COR-L47 (cell line): ENCODE measurements around the gene KSR1.
A peak's percentile ranks its signal among the peaks of the same experiment; 100 is the strongest.
"Not testable (repeated sequence)": the region's sequence is repeated elsewhere in the genome, so short reads cannot be mapped to it uniquely, and the experiment has no call there.

Source experiments
- DNase-seq: peaks from one replicate; lab custom pipeline; 2025; lab: John Stamatoyannopoulos, UW

The KSR1 gene

DNA sequence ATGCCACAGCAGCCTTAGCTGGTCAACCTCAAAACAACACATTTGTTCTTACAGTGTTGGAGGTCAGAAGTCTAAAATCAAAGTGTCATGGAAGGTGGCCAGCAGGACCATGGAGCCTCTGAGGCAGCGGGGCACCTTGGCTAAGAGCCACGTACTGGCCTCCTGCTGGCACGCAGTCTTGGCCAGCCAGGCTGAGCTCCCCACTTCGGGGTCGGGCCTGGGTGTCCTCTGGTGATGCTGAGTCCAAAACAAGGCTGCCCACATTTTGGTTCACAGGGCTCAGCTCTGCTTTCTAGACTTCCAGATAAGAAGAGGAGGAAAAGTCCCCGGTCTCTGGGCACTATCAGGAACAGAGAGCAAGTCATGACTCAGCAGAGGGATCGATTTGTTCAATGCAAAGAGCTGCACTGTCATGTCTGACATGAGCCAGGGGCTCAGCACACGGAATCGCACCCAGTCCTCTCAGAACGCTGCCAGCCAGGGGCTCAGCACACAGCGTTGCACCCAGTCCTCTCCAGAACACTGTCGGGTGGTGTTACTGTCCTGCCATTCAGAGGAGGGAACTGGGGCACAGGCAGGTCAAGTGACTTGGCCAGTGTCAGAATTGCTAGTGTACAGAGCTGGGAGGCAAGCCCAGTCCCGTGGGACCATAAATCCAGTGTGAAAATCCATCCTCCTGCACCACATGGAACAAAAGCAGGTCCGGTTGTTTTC lies 177.2 kb downstream of the KSR1 start:
- DNase-seq: no peak

DNA sequence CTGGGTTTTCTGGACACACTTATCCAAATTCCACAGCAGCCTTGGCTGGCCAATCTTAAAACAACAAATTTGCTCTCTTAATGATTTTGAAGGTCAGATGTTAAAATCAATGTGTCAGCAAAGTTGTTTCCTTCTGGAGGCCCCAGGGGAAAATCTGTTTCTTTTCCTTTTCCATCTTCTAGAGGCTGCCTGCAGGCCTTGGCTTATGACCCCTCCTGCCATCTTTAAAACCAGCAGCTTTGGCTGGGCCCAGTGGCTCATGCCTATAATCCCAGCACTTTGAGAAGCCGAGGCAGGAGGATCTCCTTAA lies 177.7 kb downstream of the KSR1 start:
- DNase-seq: no peak

DNA sequence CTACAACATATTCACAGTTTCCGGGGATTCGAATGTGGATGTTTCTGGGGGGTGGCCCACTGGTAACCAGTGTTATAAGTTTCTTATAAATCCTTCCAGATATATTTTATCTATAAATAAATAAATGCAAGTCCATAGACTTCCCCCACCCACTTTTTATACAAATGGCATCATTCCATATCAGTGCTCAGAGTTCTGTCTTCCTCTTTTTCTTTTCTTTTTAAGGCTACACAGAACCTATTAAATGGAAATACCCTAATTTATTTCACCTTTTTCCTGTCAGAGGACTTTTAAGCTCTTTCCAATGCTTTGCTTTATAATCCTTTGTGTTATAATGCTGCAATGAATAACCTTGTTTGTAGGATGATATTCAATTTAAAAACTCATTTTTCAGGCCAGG lies 178.5 kb downstream of the KSR1 start:
- DNase-seq: no peak

DNA sequence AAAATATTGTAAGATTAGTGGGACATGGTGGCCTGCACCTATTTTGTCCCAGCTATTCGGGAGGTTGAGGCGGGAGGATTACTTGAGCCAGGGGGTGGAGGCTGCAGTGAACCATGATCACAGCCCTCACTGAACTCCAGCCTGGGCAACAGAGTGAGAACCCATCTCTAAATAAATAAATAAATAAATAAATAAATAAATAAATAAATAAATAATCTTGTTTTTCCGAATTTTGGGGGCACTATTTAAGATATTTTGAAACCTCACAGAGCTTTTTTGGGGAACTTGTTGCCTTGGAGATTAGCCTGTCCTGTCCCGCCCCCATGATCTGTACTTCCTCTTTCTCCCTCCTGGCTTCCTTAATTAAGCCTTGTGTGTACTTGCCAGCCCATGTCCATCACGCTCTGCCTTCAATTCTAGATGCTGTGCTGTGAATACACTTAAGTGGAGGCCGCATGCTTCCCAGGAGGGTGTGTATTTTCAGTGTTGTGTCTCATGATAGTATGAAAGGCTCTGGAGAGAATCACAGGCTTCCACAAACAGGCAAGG lies 179.1 kb downstream of the KSR1 start:
- no peak for DNase-seq

DNA sequence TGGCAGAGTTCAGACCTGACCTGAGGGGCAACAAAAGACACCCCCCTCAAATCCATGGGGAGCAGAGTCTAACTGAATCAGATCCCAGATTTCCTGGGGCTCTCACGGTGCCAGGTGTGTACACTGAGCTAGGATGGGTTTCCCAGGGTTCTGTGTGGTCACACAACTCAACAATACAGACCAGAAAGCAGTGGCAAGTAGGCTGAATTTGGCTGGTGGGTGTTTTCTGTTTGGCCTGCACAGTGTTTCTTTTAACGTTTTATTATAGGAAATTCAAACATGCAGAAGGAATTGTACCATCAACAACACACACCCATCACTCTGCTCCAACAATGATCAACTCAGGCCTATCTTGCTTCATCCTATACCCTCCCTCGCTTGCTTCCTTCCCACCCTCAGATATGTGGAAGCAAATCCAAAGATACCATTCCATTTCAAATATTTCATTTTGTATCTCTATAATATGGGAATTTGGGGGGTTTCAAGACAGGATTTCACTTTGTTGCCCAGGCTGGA lies 179.8 kb downstream of the KSR1 start:
- not testable (repeated sequence) for DNase-seq

DNA sequence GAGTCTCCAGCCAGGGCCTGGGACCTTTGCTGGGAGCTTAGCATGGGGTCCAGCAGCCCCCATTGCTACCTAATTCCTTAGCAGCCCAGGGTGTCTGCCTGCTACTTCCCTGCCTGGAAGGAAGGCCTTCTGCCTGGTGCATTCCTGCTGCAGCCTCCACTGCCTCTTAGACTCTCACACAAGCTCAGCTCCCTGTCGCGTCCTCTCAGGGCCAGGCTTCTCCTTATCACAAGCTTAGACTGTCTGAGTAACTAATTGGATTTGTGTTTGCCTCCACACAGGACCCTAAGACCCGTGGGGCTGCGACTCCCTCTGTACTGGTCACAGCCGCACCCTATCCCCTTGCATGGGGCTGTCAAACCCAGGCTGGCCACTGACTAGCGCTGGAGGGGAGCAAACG lies 181.6 kb downstream of the KSR1 start:
- not testable (repeated sequence) for DNase-seq

DNA sequence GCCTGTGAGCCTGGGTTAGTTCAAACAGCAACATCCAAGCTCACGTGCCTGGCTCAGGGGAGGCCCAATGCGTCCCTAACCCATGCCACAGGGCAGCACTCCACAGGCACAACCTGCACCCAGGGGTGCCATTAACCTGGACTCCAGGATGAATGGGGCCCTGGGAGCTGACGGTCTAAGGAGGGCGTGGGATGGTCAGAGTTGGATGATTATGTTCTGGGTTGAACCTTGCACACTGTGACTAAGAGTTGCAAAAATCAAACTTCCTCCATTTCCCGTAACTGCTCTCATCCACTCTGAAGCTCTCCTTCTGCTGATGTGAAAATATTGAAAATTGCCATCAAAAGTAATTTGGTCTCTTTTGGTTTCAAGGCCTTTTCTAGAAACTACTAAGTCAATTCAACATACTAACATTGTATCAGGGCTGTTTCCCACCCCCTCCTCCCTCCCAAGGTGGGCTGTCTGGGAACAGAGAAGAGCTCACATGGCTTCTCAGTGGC lies 182.2 kb downstream of the KSR1 start:
- not testable (repeated sequence) for DNase-seq

DNA sequence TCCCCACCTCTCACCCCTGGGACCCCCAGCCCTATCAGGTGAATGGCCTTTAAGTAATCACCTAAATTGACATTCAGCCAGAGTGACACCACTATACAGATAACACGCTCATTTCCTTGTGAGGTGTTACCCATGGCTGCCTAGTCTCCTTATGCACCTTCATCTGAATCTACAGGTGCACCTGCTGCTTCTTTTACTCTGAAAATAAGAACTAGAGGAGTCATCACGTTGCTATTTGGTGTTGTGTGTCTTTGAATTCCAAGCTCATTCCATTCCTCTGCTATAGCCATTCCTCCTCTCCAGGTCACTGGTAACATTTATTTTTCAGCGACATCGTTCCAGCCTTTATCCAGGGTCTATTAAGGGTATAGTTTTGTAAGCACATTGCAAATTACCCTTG lies 184.5 kb downstream of the KSR1 start:
- DNase-seq: no peak

DNA sequence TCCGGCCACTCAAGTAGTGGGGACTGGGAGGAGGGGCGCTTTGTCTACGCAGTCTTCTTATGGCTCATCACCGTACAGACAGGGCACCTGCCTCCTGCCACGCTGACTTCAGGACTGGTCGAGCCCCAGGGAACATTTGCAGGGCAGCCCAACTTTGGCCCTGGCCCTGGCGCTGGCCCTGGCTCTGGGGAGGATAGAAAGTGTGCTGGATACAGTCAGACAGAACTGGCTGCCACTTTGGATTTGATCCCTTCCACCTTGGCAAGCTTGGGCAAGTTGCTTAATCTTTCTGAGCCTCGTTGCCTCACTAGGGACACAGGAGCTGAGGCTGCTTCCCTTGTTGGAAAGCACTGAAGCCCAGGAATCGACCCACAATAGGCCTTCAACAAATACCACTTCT lies 188.3 kb downstream of the KSR1 start:
- DNase-seq: no peak

DNA sequence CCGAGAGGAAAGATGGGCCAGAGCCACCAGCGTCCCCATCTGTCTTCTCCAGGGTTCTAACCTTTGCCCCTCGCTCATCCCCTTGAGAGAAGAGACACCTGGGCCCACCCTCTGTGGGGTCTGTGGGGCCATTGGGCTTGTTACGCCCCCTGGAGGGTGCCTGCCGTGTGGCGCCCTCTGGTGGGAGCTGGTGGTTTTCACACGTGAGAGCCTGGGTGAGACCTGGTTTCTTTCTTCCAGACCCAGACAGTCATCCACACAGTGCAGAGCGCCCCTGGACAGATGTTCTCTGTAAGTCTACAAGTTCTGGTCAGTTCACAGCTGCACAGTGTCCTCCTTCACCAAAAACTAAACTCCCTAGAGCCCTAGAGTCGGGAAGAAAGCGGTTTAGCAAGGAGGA lies 189.4 kb downstream of the KSR1 start:
- DNase-seq: not testable (repeated sequence)

DNA sequence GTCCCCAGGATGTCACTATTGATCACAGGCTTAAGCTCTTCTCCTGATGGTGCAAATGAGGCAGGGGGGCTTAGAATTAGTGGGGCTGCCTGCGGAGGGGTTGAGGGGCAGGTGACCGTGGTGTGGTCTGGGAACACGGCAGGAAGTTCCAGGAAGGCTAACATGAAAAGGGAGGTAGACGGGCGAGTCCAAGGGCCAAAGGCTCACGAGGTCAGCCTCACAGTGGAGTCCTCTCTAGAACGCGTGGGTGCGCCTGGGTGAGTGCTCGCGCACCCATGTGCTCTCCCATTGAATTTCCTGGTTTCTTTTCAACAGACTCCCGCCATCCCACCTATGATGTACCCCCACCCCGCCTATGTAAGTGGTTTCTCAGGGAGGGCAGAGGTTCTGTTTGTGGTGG lies 190.0 kb downstream of the KSR1 start:
- DNase-seq: no peak

DNA sequence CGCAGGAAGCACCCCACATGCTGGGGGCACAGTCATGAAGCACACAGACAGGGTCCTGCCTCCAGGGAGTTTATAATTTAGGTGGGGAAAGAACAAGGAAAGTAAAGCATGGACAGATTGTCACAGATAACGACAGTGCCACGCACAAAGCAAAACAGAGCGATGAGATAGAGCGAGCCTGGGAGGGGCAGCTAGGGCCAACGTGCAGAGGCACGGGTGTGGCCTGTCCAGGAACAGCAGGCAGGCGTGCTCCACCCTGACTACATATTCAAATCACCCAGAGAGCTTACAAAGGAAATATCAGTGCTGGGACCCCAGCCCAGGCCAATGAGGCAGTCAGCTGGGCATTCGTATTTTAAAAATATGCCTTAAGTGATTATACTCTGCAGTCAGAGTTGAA lies 191.5 kb downstream of the KSR1 start:
- DNase-seq: no peak

DNA sequence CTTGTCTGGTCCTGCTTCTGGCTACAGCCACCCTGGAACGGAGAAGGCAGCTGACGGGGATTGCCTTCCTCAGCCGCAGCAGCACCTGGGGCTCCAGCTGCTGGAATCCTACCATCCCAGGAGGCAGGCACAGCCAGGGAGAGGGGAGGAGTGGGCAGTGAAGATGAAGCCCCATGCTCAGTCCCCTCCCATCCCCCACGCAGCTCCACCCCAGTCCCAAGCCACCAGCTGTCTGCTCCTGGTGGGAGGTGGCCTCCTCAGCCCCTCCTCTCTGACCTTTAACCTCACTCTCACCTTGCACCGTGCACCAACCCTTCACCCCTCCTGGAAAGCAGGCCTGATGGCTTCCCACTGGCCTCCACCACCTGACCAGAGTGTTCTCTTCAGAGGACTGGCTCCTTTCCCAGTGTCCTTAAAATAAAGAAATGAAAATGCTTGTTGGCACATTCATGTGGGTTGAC lies 192.9 kb downstream of the KSR1 start:
- DNase-seq: not testable (repeated sequence)

DNA sequence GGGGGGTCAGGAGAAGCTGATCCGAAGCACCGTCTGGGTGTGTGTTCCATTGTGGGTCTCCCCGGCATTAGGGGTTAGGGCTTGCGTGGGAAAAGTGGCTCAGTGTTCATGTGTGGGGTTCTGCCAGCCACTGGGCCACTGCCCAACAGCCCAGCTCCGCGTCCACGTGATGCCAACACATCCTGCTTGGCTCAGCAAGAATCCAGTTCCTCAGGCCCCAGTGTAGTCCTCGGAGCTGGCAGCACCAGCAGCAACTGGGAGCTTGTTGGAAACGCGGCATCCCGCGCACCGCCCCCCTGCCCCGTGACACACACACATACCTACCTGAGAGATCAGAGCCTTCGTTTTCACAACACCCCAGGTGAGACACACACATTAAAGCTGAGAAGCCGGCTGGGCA lies 193.7 kb downstream of the KSR1 start:
- no peak for DNase-seq

DNA sequence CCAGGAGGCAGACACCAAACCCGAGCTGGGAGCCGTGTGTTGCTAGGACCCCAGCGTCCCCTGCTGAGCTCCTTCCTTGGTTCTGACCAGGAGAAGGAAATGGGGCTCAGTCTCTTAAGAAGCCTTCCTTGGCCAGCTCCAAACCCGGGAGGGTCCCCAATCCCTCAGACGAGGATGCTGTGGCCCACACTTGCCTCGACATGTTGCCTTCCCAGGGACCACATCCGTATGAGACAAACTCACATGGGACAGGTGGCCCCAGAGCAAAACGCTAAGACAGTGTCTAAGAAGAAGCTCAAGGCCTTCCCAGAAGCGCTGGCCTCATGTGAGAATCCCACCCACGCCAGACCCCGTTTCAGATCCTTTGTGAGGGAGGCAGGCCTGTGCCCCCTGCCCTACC lies 194.6 kb downstream of the KSR1 start:
- DNase-seq: no peak

DNA sequence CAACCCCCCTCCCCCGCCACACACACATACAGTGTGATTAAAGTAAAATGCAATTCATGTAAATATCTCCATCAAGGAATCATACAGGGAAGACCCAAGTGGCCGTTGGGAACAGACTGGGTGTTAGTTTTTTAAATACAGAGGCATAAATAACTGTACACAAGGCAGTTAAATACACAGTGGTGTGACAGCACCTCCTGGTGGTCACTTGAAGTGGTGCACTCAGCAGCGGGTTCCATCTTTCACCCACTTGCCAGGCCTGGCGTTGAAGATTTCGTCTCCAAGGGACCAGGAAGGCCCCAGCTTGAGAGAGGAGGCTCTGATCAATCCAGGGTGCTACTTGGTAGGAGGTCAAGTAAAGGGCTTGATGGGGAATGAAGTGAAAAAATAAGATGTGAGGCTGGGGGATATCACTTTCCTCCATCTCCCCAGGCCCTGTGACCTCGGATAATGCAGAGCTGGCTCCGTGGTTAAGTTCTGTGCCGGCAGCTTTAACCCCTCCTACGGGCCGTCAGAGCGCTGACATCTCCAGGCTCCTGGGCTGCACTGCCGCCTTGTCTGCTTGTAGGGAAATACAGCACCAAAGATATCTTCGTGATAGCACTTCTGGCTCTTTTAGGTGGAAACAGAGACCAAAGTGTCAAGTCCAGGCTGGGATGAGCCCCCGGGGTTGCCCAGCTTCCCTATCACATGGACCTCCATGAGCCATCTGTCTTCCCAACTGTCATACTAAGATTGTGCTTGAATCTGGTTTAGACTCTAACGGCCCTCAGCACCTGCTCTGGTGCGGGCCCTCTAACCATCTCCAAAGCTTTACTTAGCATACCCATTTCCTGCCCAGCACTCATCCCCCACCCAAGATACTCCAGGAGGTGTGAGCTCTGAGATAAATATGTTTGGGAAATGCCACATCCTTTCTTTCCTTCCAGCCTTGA lies 195.4 kb downstream of the KSR1 start:
- DNase-seq: no peak

DNA sequence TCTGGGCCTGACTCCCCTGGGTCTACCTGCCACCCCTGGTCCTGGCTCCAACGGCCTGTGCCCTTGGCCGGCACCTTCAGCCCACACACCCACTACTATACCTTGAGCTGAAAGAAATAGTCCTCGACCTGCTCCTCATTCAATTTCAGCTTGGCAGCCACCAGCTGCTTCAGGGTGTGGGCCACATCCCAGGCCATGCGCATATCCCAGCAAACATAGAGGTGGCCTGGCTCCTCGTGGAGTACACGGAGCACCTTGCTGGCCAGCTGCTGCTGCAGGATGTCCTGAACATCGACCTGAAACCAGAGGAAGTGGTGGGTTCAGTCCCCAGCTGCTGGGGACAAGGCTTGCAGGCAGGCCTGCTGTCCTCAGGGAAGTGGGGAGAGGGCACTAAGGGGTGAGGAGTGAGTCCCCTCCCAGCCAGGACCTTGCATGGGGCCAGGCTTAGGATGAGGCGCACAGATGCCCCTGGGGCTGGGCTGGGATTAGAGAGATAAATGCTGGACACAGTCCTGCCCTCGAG lies 197.3 kb downstream of the KSR1 start:
- DNase-seq: not testable (repeated sequence)

DNA sequence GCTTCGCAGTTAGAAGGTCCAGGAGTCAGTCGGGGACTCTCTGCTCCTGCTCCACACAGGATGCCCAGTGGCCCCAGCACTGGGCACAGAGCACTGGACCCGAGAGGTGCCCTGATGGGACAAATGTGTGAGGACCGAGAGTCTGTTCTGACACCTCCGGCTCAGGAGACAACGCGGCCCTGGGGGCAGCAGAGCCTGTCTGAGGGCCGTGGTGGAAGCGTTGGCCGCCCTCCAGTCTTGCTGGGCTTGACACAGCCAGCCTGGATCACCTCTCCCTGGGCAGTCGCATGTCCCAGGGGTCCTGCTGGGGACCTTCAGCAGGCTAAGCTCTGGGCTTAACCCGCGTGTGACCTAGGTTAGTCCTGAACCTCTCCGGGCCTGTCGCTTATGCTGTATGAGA lies 197.9 kb downstream of the KSR1 start:
- DNase-seq: no peak

DNA sequence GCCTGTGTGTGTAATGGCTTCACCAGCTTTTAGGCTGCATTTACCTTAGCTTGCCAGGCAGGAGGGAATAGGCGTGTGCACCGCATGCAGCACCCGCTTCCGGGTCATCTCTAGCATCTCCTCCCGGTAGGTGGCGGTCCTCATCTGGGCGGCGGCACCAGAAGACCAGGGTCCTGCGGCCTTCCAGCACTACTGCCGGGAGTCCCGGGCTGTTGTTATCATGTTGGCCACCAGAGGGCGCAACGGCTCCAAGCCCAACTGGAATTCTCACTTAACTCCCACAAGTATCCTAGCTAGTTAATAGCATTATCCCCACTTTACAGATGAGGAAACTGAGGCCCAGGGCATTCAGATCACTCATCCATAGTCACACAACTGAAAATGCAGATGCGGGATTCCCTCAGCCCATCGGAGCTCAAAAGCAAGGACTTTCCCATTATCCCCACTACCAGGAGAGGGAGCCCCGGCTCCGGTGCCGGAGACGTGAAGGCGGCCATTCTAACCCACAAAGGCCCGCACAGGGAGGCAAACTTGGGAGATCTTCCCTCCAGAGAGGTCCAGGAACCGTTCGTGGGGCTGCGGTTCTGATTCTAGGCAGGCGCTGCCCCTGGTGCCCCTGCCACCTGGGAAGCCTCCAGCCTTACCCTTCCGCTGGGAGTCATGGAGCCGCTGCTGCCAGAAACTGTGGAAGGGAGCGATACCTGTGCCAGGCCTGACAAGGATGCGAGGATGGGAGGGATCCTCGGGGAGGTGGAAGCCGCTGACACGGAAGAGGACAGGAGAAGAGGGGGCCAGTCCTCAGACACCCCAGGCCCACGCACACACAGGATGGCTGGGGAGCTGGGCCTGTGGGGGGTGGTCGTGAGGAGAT lies 198.6 kb downstream of the KSR1 start:
- DNase-seq: peak; percentile 65

DNA sequence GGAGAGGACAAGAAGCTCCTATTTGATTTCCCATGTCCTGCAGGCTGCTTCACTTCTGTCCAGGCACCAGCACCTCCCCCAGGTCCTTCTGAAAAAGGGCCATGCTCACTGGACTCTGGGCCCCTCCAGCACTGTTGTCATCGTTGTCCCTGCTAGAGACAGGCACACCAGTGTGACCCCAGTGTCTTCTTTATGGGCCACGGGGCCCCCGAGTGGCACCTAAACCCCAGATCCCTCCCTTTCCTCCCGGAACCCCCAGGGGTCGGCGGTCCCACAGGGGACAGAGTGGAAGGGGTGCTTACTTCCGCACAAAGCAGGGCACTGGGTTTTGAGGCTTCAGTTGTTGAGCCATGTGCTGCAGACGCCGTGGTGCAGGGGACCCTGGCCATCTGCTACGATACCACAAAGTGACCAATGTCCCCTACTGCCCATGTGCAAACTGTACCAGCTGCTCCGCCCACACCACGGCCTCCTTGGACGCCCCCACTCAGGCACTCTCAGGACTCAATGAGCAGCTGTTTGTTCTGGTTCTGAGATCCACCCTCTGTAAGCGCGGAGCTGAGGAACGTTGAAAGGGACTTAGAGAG lies 199.4 kb downstream of the KSR1 start:
- DNase-seq: not testable (repeated sequence)

DNA sequence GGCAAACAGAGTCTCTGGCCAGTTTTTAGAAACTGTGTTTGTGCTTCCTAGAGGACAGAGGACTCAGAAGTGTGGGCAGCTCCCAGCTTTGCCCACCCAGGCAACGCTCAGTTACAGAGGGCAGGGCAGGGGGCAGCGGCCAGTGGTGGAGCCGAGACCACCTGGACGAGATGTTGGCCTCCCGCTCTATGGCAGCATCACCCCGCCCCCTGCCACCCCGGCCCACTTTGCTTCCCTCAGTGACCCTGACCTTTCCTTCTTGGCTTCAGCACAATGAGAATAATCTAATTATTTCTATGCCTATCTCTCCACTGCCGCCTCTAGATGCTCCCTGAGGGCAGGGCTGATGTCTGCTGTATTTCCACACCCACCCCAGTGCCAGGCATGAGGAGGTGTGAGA lies 200.4 kb downstream of the KSR1 start:
- DNase-seq: not testable (repeated sequence)
